Subcutaneous abdominal adipose tissue (tissue), 5 donors: Measurements from ENCODE around the gene TBL1X.

Source experiments
- H3K27ac ChIP-seq: one replicate; pipeline ENCODE4 v1.7.0; 2013; ENCODE audit warnings: low read depth, mild to moderate bottlenecking, inconsistent platforms, low read length, moderate library complexity
- H3K27me3 ChIP-seq, 5 donors: one replicate each; pipeline ENCODE4 v1.7.0; 2013; ENCODE audit warnings: low read length in 5 of 5, inconsistent platforms in 1 of 5; ENCODE audit not compliant: control insufficient read depth in 5 of 5, insufficient read depth in 4 of 5
- H3K36me3 ChIP-seq, 5 donors: one replicate each; pipeline ENCODE4 v1.7.0; 2013; ENCODE audit warnings: low read length in 5 of 5; ENCODE audit not compliant: control insufficient read depth in 5 of 5, insufficient read depth in 5 of 5
- H3K4me1 ChIP-seq, 5 donors: one replicate each; pipeline ENCODE4 v1.7.0; 2013; ENCODE audit warnings: low read length in 5 of 5, mild to moderate bottlenecking in 3 of 5, moderate library complexity in 1 of 5; ENCODE audit not compliant: control insufficient read depth in 5 of 5, insufficient read depth in 5 of 5
- H3K4me3 ChIP-seq, 5 donors: one replicate each; pipeline ENCODE4 v1.7.0; 2013; ENCODE audit warnings: low read length in 5 of 5, low read depth in 1 of 5
- H3K9ac ChIP-seq, 5 donors: one replicate each; pipeline ENCODE4 v1.7.0; 2013; ENCODE audit warnings: low read length in 5 of 5, mild to moderate bottlenecking in 4 of 5, moderate library complexity in 3 of 5
- H3K9me3 ChIP-seq, 5 donors: one replicate each; pipeline ENCODE4 v1.7.0; 2013; ENCODE audit warnings: low read length in 5 of 5; ENCODE audit not compliant: control insufficient read depth in 5 of 5
- donor health status: healthy.
- donor health status: healthy.
- donor health status: healthy.
- donor health status: healthy.
- donor health status: healthy.

Gene TBL1X

GRCh38 chrX:9605484-9605883 lies 140.6 kb downstream of the TBL1X start:
- Histone ChIP-seq H3K27me3 (peaks cover 0 to 2% (median 0%) of the 10 kb centered on the region in 5 donors), H3K36me3 (no peaks in the 10 kb centered on the region), H3K9me3 (peaks cover 3 to 13% (median 5%) of the 10 kb centered on the region in 5 donors), H3K4me1 (peaks cover 0 to 10% (median 0%) of the 10 kb centered on the region in 5 donors), H3K9ac (no peak overlapping the region), H3K4me3 (no peak overlapping the region), H3K27ac (no peak overlapping the region)

- no peak overlapping the region for H3K9ac ChIP-seq
- H3K27ac ChIP-seq = no peak overlapping the region
- H3K36me3 ChIP-seq = no peaks in the 10 kb centered on the region
- H3K4me1 ChIP-seq = peaks cover 0 to 10% (median 0%) of the 10 kb centered on the region in 5 donors
- H3K27me3 ChIP-seq = peaks cover 0 to 2% (median 0%) of the 10 kb centered on the region in 5 donors
- peaks cover 3 to 13% (median 5%) of the 10 kb centered on the region in 5 donors for H3K9me3 ChIP-seq
- no peak overlapping the region for H3K4me3 ChIP-seq
Observed at GRCh38 chrX:9606971-9607370, 142.1 kb downstream of the TBL1X start.

GRCh38 chrX:9609499-9609898 lies 144.6 kb downstream of the TBL1X start:
- no peaks in the 10 kb centered on the region for H3K36me3 ChIP-seq
- H3K27ac ChIP-seq = no peak overlapping the region
- no peaks in the 10 kb centered on the region for H3K27me3 ChIP-seq
- no peak overlapping the region for H3K9ac ChIP-seq
- peaks cover 0 to 6% (median 5%) of the 10 kb centered on the region in 5 donors for H3K9me3 ChIP-seq
- H3K4me3 ChIP-seq = no peak overlapping the region
- peaks cover 0 to 7% (median 0%) of the 10 kb centered on the region in 5 donors for H3K4me1 ChIP-seq

GRCh38 chrX:9609987-9610386 lies 145.1 kb downstream of the TBL1X start:
- H3K36me3 ChIP-seq = no peaks in the 10 kb centered on the region
- no peaks in the 10 kb centered on the region for H3K27me3 ChIP-seq
- H3K9me3 ChIP-seq = peaks cover 0 to 6% (median 5%) of the 10 kb centered on the region in 5 donors
- H3K27ac ChIP-seq = no peak overlapping the region
- H3K4me3 ChIP-seq = no peak overlapping the region
- H3K9ac ChIP-seq = no peak overlapping the region
- peaks cover 0 to 7% (median 0%) of the 10 kb centered on the region in 5 donors for H3K4me1 ChIP-seq

- Histone ChIP-seq H3K27me3 (no peaks in the 10 kb centered on the region), H3K9ac (no peak overlapping the region), H3K36me3 (no peaks in the 10 kb centered on the region), H3K4me3 (no peak overlapping the region), H3K9me3 (peaks cover 0 to 2% (median 2%) of the 10 kb centered on the region in 5 donors), H3K27ac (no peak overlapping the region), H3K4me1 (peaks cover 0 to 7% (median 0%) of the 10 kb centered on the region in 5 donors)
Observed at GRCh38 chrX:9610771-9611392, 146.0 kb downstream of the TBL1X start.

GRCh38 chrX:9611436-9612145 lies 146.7 kb downstream of the TBL1X start:
- Histone ChIP-seq H3K4me3 (no peak overlapping the region), H3K27me3 (no peaks in the 10 kb centered on the region), H3K27ac (no peak overlapping the region), H3K36me3 (no peaks in the 10 kb centered on the region), H3K9ac (no peak overlapping the region), H3K9me3 (no peaks in the 10 kb centered on the region), H3K4me1 (peaks cover 0 to 7% (median 0%) of the 10 kb centered on the region in 5 donors)

- peaks cover 0 to 7% (median 0%) of the 10 kb centered on the region in 5 donors for H3K4me1 ChIP-seq
- H3K9me3 ChIP-seq = no peaks in the 10 kb centered on the region
- peaks cover 0 to 2% (median 0%) of the 10 kb centered on the region in 5 donors for H3K27me3 ChIP-seq
- H3K4me3 ChIP-seq = no peak overlapping the region
- no peak overlapping the region for H3K9ac ChIP-seq
- H3K36me3 ChIP-seq = no peaks in the 10 kb centered on the region
- no peak overlapping the region for H3K27ac ChIP-seq
Observed at GRCh38 chrX:9612146-9612505, 147.3 kb downstream of the TBL1X start.

GRCh38 chrX:9614016-9614415 lies 149.2 kb downstream of the TBL1X start:
- Histone ChIP-seq H3K36me3 (no peaks in the 10 kb centered on the region), H3K4me1 (peaks cover 0 to 7% (median 0%) of the 10 kb centered on the region in 5 donors), H3K27me3 (peaks cover 0 to 3% (median 0%) of the 10 kb centered on the region in 5 donors), H3K4me3 (no peak overlapping the region), H3K27ac (no peak overlapping the region), H3K9ac (no peak overlapping the region), H3K9me3 (no peaks in the 10 kb centered on the region)

- Histone ChIP-seq H3K36me3 (no peaks in the 10 kb centered on the region), H3K9ac (no peak overlapping the region), H3K27ac (no peak overlapping the region), H3K4me1 (no peaks in the 10 kb centered on the region), H3K9me3 (no peaks in the 10 kb centered on the region), H3K4me3 (no peak overlapping the region), H3K27me3 (peaks cover 0 to 5% (median 0%) of the 10 kb centered on the region in 5 donors)
Observed at GRCh38 chrX:9619133-9619532, 154.3 kb downstream of the TBL1X start.

GRCh38 chrX:9619581-9619980 lies 154.7 kb downstream of the TBL1X start:
- H3K4me3 ChIP-seq = no peak overlapping the region
- no peaks in the 10 kb centered on the region for H3K4me1 ChIP-seq
- no peak overlapping the region for H3K27ac ChIP-seq
- no peaks in the 10 kb centered on the region for H3K9me3 ChIP-seq
- H3K36me3 ChIP-seq = no peaks in the 10 kb centered on the region
- H3K27me3 ChIP-seq = peaks cover 0 to 5% (median 0%) of the 10 kb centered on the region in 5 donors
- H3K9ac ChIP-seq = no peak overlapping the region
